Mucosa of descending colon (tissue), 3 donors: ENCODE results near the gene COPZ2. TPM values are rescaled to one million over a fixed set of nuclear protein-coding genes. Genes with fewer than 3 reads are reported as not detected.
A peak's percentile ranks its signal among the peaks of the same experiment; 100 is the strongest.
"Not testable (repeated sequence)": the region's sequence is repeated elsewhere in the genome, so short reads cannot be mapped to it uniquely, and the experiment has no call there.

Experiments used
- ATAC-seq: fragments of 200-7000 bp; cut with Tn5 transposase; one replicate; pipeline ENCODE4 v1.9.1; 2020; ENCODE audit warnings: mild to moderate bottlenecking, moderate library complexity
- DNase-seq, 3 donors: peaks; one replicate each; pipeline ENCODE4 v3.0.0-alpha.2; 2020
- H3K36me3 ChIP-seq: fragments of 200-600 bp; one replicate; pipeline ENCODE4 v1.8.0; 2021; ENCODE audit warnings: low read depth, mild to moderate bottlenecking
- H3K4me1 ChIP-seq: fragments of 200-600 bp; one replicate; pipeline ENCODE4 v1.8.0; 2021; ENCODE audit warnings: low read depth, mild to moderate bottlenecking
- H3K4me3 ChIP-seq: fragments of 200-600 bp; one replicate; pipeline ENCODE4 v1.8.0; 2021; ENCODE audit warnings: mild to moderate bottlenecking
- H3K9me3 ChIP-seq: fragments of 200-600 bp; one replicate; pipeline ENCODE4 v1.8.0; 2021; ENCODE audit warnings: mild to moderate bottlenecking
- intact Hi-C, 2 donors: fragments of 100-400 bp; cut with DNase I in 1 of 2; cut with micrococcal nuclease in 1 of 2; formaldehyde crosslinking; loops; one replicate each; pipeline versions ENCODE4 v1.11.0 to v1.11.1; 2022; cut with DNase I, micrococcal nuclease
- total RNA-seq, 3 donors: library from RNA; stranded (reverse); fragmentation: NEBNext Ultra II Directional in 2 of 3; extraction: Animal tissue kit (Norgen Biotek cat#: 25700) in 2 of 3; gene quantifications; one replicate each; pipeline versions ENCODE4 v1.2.1 to v1.2.4, GENCODE V29; 2021 to 2023
- TF ChIP-seq, protein P1 (sequence below): fragments of 200-600 bp; IDR thresholded peaks from one replicate; pipeline ENCODE4 v1.8.0; 2022; ENCODE audit warnings: antibody characterized with exemption, mild to moderate bottlenecking
- donor health status: DM: no; HTN: no; CAD: no; lungs with moderate emphysema.
- donor health status: DM: no; HTN: no; CAD: no.
- donor health status: DM: no; HTN: yes; CAD: no.

The COPZ2 gene
- total RNA-seq, 3 donors from 2014 or later = 3.9 to 43.3 (median 14.3) TPM

GRCh38 chr17:48003417-48004151 lies 34.0 kb downstream of the COPZ2 start:
- TF ChIP-seq, protein P1, sequence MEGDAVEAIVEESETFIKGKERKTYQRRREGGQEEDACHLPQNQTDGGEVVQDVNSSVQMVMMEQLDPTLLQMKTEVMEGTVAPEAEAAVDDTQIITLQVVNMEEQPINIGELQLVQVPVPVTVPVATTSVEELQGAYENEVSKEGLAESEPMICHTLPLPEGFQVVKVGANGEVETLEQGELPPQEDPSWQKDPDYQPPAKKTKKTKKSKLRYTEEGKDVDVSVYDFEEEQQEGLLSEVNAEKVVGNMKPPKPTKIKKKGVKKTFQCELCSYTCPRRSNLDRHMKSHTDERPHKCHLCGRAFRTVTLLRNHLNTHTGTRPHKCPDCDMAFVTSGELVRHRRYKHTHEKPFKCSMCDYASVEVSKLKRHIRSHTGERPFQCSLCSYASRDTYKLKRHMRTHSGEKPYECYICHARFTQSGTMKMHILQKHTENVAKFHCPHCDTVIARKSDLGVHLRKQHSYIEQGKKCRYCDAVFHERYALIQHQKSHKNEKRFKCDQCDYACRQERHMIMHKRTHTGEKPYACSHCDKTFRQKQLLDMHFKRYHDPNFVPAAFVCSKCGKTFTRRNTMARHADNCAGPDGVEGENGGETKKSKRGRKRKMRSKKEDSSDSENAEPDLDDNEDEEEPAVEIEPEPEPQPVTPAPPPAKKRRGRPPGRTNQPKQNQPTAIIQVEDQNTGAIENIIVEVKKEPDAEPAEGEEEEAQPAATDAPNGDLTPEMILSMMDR = no peak
- H3K36me3 ChIP-seq = no peaks in the 10 kb centered on the region
- intact Hi-C loops = no loop called here
- no peaks in the 10 kb centered on the region for H3K4me1 ChIP-seq
- no peak overlapping the region for H3K4me3 ChIP-seq
- no peak for DNase-seq
- H3K9me3 ChIP-seq = no peaks in the 10 kb centered on the region
- ATAC-seq = no peak

GRCh38 chr17:48002916-48003416 lies 34.6 kb downstream of the COPZ2 start:
- ATAC-seq = no peak
- Histone ChIP-seq H3K36me3 (no peaks in the 10 kb centered on the region), H3K4me3 (no peak overlapping the region), H3K4me1 (no peaks in the 10 kb centered on the region), H3K9me3 (no peaks in the 10 kb centered on the region)
- DNase-seq = no peak
- intact Hi-C loops = no loop called here
- TF ChIP-seq, protein P1 = no peak

GRCh38 chr17:48002266-48002915 lies 35.2 kb downstream of the COPZ2 start:
- intact Hi-C loops = no loop called here
- H3K4me1 ChIP-seq = no peaks in the 10 kb centered on the region
- no peaks in the 10 kb centered on the region for H3K36me3 ChIP-seq
- DNase-seq = no peak
- H3K4me3 ChIP-seq = no peak overlapping the region
- H3K9me3 ChIP-seq = no peaks in the 10 kb centered on the region
- TF ChIP-seq, protein P1 = no peak
- ATAC-seq = peak; percentile 75

- DNase-seq, intact Hi-C loops, H3K4me3 ChIP-seq, H3K4me1 ChIP-seq, H3K36me3 ChIP-seq, ATAC-seq, H3K9me3 ChIP-seq: not testable (repeated sequence)
Observed at GRCh38 chr17:48001657-48002056, 35.9 kb downstream of the COPZ2 start.

GRCh38 chr17:48001197-48001596 lies 36.4 kb downstream of the COPZ2 start:
- intact Hi-C loops = no loop called here
- no peaks in the 10 kb centered on the region for H3K4me1 ChIP-seq
- no peak for ATAC-seq
- H3K9me3 ChIP-seq = no peaks in the 10 kb centered on the region
- no peaks in the 10 kb centered on the region for H3K36me3 ChIP-seq
- TF ChIP-seq, protein P1 = no peak
- DNase-seq = no peak
- H3K4me3 ChIP-seq = no peak overlapping the region

GRCh38 chr17:47999582-47999981 lies 38.0 kb downstream of the COPZ2 start:
- TF ChIP-seq, protein P1 = no peak
- no peaks in the 10 kb centered on the region for H3K9me3 ChIP-seq
- no peaks in the 10 kb centered on the region for H3K36me3 ChIP-seq
- DNase-seq (no peak), ATAC-seq (peak; percentile 80)
- no peaks in the 10 kb centered on the region for H3K4me1 ChIP-seq
- H3K4me3 ChIP-seq = no peak overlapping the region
- intact Hi-C loops = no loop called here
